RWPE2 (cell line): Measurements from ENCODE around the gene DLK2.

Source experiments
- ATAC-seq: fragments of 200-7000 bp; cut with Tn5 transposase; 3 replicates; pipeline ENCODE4 v1.9.1; 2021; ENCODE audit warnings: low read depth
- DNase-seq: peaks from one replicate; pipeline ENCODE4 v3.0.0-alpha.2; 2020; ENCODE audit warnings: low spot score
- H3K27ac ChIP-seq: fragments of 450-650 bp; 2 replicates; pipeline ENCODE4 v1.5.1; 2017; ENCODE audit warnings: mild to moderate bottlenecking; ENCODE audit not compliant: poor library complexity, severe bottlenecking
- H3K27me3 ChIP-seq: fragments of 250-450 bp; sonication (Bioruptor Pico); 2 replicates; pipeline ENCODE4 v1.5.1; 2021; ENCODE audit warnings: mild to moderate bottlenecking, moderate library complexity; ENCODE audit not compliant: insufficient read depth, poor library complexity, severe bottlenecking
- H3K36me3 ChIP-seq: fragments of 250-450 bp; sonication (Bioruptor Pico); 2 replicates; pipeline ENCODE4 v1.5.1; 2020; ENCODE audit warnings: low read depth, mild to moderate bottlenecking, moderate library complexity
- H3K4me1 ChIP-seq: fragments of 250-450 bp; sonication (Bioruptor Pico); 2 replicates; pipeline ENCODE4 v1.5.1; 2021; ENCODE audit warnings: mild to moderate bottlenecking, moderate library complexity; ENCODE audit not compliant: insufficient read depth, poor library complexity, severe bottlenecking
- H3K4me3 ChIP-seq: fragments of 250-450 bp; sonication (Bioruptor Pico); 2 replicates; pipeline ENCODE4 v1.5.1; 2021; ENCODE audit warnings: mild to moderate bottlenecking, moderate library complexity; ENCODE audit not compliant: severe bottlenecking
- H3K9me3 ChIP-seq: fragments of 250-450 bp; sonication (Bioruptor Pico); 2 replicates; pipeline ENCODE4 v1.5.1; 2021; ENCODE audit warnings: mild to moderate bottlenecking, moderate library complexity; ENCODE audit not compliant: severe bottlenecking
- TF ChIP-seq, protein P1 (sequence below): fragments of 450-650 bp; IDR thresholded peaks from one replicate; pipeline ENCODE4 v1.5.1; 2017; ENCODE audit warnings: mild to moderate bottlenecking, moderate library complexity; ENCODE audit not compliant: poor library complexity, severe bottlenecking

Gene DLK2

DNA sequence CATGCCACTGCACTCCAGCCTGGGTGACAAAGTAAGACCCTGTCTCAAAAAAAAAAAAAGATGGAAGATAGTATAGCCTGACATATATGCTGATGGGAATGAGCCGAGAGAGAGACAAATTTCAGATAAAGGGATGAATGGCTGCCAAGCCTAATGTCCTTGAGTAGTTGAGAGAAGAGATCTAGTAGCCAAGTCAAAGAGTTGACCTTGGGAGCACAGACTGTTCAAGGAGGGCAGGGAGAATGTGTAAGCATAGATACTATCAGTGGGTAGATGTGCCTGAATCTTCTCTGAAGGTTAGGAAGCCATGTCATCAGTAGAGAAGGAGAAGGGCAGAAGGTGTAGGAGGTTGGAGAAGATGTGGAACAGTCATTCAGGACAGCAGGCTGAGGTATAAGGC lies 48.1 kb downstream of the DLK2 start:
- H3K27me3 ChIP-seq = no peaks in the 10 kb centered on the region
- no peak overlapping the region for H3K4me3 ChIP-seq
- TF ChIP-seq, protein P1, sequence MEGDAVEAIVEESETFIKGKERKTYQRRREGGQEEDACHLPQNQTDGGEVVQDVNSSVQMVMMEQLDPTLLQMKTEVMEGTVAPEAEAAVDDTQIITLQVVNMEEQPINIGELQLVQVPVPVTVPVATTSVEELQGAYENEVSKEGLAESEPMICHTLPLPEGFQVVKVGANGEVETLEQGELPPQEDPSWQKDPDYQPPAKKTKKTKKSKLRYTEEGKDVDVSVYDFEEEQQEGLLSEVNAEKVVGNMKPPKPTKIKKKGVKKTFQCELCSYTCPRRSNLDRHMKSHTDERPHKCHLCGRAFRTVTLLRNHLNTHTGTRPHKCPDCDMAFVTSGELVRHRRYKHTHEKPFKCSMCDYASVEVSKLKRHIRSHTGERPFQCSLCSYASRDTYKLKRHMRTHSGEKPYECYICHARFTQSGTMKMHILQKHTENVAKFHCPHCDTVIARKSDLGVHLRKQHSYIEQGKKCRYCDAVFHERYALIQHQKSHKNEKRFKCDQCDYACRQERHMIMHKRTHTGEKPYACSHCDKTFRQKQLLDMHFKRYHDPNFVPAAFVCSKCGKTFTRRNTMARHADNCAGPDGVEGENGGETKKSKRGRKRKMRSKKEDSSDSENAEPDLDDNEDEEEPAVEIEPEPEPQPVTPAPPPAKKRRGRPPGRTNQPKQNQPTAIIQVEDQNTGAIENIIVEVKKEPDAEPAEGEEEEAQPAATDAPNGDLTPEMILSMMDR = no peak
- ATAC-seq (no peak), DNase-seq (no peak)
- no peak overlapping the region for H3K27ac ChIP-seq
- H3K4me1 ChIP-seq = no peaks in the 10 kb centered on the region
- H3K9me3 ChIP-seq = no peaks in the 10 kb centered on the region
- H3K36me3 ChIP-seq = no peaks in the 10 kb centered on the region

DNA sequence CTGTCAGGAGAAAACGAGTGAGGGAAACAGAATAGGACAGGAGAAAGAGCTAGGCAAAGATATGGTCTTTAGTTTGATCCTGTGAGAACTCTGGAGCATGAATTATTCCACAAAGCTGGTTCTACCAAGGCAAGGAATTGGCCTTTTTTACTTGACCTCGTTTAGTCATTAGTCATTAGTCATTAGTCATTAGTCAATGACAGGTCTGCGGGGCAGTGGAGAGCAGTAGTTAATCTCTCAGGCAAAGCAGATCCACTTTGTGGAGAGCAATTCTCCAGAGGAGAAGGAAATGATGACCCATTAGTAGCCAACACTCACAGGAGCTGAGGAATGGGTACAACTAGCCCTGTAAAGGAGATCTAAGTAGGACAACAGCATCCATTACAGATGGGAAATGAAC lies 50.0 kb downstream of the DLK2 start:
- Histone ChIP-seq H3K27me3 (no peaks in the 10 kb centered on the region), H3K36me3 (no peaks in the 10 kb centered on the region), H3K27ac (no peak overlapping the region), H3K9me3 (no peaks in the 10 kb centered on the region), H3K4me1 (no peaks in the 10 kb centered on the region), H3K4me3 (no peak overlapping the region)
- ATAC-seq (peak; percentile 66), DNase-seq (no peak)
- TF ChIP-seq, protein P1 = no peak

DNA sequence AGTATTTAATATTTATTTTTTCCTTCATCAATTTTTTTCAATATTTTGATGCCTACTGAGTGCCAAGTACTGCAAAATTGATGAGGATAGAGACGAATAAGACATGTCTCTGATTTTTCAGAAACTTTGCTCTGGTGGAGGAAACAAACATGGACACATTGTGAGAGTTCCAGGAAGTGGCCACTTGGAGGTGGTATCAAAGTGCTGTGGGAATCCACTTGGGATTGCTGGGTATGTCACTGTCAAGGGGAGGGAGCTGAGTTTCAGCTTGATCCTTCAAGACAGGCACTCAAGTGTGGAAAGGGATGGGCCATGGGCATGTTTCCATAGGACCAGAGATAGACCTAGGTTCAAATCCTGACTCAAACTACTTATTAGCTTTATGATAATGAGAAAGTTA lies 52.5 kb downstream of the DLK2 start:
- TF ChIP-seq, protein P1 = no peak
- DNase-seq (no peak), ATAC-seq (no peak; the same call in 2 of the 3 replicates)
- Histone ChIP-seq H3K36me3 (no peaks in the 10 kb centered on the region), H3K9me3 (no peaks in the 10 kb centered on the region), H3K27ac (no peak overlapping the region), H3K27me3 (no peaks in the 10 kb centered on the region), H3K4me1 (no peaks in the 10 kb centered on the region), H3K4me3 (no peak overlapping the region)

DNA sequence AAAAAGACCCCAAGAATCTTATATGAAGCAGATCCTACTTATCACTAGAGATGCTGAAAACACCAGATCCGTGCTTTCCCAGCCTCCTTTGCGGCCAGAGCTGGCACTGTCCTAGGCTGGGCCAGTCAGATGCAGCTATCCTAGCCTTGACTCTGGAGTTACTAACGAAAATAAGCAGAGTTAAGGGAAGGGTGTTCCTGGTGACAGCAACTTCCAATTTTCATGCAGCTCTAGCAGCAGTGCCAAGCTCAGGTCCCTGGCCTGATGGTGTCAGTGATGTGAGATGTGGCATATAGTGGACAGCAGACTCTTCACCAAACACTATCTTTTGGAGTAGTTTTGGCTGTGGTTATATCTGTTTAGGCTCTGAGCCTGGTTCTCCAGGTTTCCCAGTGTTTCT lies 53.6 kb downstream of the DLK2 start:
- Histone ChIP-seq H3K27ac (no peak overlapping the region), H3K9me3 (no peaks in the 10 kb centered on the region), H3K36me3 (no peaks in the 10 kb centered on the region), H3K4me3 (no peak overlapping the region), H3K27me3 (no peaks in the 10 kb centered on the region), H3K4me1 (peaks cover under 1% of the 10 kb centered on the region)
- DNase-seq (no peak), ATAC-seq (no peak)
- TF ChIP-seq, protein P1 = no peak
